Activated naive CD4-positive, alpha-beta T cell treated with anti-CD3 and anti-CD28 coated beads, Interleukin-2, amount 10 ng/mL, durations not matched to agents 7 days and 5 days (primary cell): ENCODE measurements around the gene PTPN2.
"Not testable (repeated sequence)": the region's sequence is repeated elsewhere in the genome, so short reads cannot be mapped to it uniquely, and the experiment has no call there.

Experiments
- CTCF ChIA-PET: fragments of 350-600 bp; sonication (Branson Sonifier 250); formaldehyde crosslinking; loops from one replicate; lab custom pipeline; 2021; ENCODE audit warnings: antibody characterized with exemption; lab: Charles Lee
- DNase-seq: peaks from one replicate; pipeline ENCODE4 v3.0.0-alpha.2; 2020
- H3K27ac Mint-ChIP-seq: one replicate; pipeline ENCODE4 v1.8.0; 2021; ENCODE audit warnings: mild to moderate bottlenecking, moderate library complexity, mixed read lengths
- H3K27me3 Mint-ChIP-seq: one replicate; pipeline ENCODE4 v1.8.0; 2021; ENCODE audit warnings: mild to moderate bottlenecking, mixed read lengths
- H3K36me3 Mint-ChIP-seq: one replicate; pipeline ENCODE4 v1.8.0; 2021; ENCODE audit warnings: mixed read lengths
- H3K4me1 Mint-ChIP-seq: one replicate; pipeline ENCODE4 v1.8.0; 2021; ENCODE audit warnings: mixed read lengths
- H3K4me3 Mint-ChIP-seq: one replicate; pipeline ENCODE4 v1.8.0; 2021; ENCODE audit warnings: mild to moderate bottlenecking, moderate library complexity, mixed read lengths
- H3K9me3 Mint-ChIP-seq: one replicate; pipeline ENCODE4 v1.8.0; 2021; ENCODE audit warnings: mixed read lengths

The PTPN2 gene

GRCh38 chr18:12883372-12883683, 709 bp downstream of the PTPN2 start:
- H3K4me3 Mint-ChIP-seq: peak overlapping the region; percentile 95
- H3K4me1 Mint-ChIP-seq: peaks cover 62% of the 10 kb centered on the region
- H3K9me3 Mint-ChIP-seq: no peaks in the 10 kb centered on the region
- H3K36me3 Mint-ChIP-seq: peaks cover 10% of the 10 kb centered on the region
- H3K27me3 Mint-ChIP-seq: no peaks in the 10 kb centered on the region
- peak overlapping the region; percentile 93 for H3K27ac Mint-ChIP-seq
- DNase-seq: no peak
- CTCF ChIA-PET: interaction anchor here (1.0 to 1.6 kb wide), 3 partner anchors 18 to 67 kb away, joined by 3 to 4 read pairs (median 3); no protein-coding TSS in a partner anchor

- peak; percentile 30 for DNase-seq
- no peaks in the 10 kb centered on the region for H3K27me3 Mint-ChIP-seq
- no peaks in the 10 kb centered on the region for H3K9me3 Mint-ChIP-seq
- CTCF ChIA-PET: interaction anchor here (1.0 to 1.6 kb wide), 3 partner anchors 17 to 67 kb away, joined by 3 to 4 read pairs (median 3); no protein-coding TSS in a partner anchor
- H3K4me1 Mint-ChIP-seq: peaks cover 62% of the 10 kb centered on the region
- H3K36me3 Mint-ChIP-seq: peaks cover 10% of the 10 kb centered on the region
- H3K4me3 Mint-ChIP-seq: peak overlapping the region; percentile 95
- peak overlapping the region; percentile 93 for H3K27ac Mint-ChIP-seq
Observed at GRCh38 chr18:12882453-12883371, 1.3 kb downstream of the PTPN2 start.

DNA sequence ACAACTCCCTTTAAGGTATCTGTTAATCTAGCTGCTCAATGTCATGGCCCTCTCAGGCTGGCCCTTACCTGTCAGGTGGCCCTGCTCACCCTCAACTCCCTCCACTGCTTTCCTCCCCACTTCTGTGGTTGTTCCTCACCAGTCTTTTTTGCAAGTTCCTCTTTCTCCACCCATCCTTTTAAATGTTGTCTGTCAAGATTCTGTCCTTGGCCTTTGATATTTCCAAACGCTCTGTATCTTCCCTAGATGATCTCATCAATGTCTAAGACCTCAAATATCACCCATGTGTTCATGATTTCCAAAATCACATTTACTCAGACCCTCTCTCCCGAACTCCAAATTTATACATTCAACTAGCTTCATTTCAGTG, 3.5 kb downstream of the PTPN2 start:
- Mint-ChIP-seq H3K27ac (peak overlapping the region; percentile 24), H3K4me1 (peaks cover 57% of the 10 kb centered on the region), H3K9me3 (no peaks in the 10 kb centered on the region), H3K27me3 (no peaks in the 10 kb centered on the region), H3K36me3 (peaks cover 21% of the 10 kb centered on the region), H3K4me3 (no peak overlapping the region)
- DNase-seq: no peak
- CTCF ChIA-PET: interaction anchor here (1.2 kb wide), 1 partner anchor 153 kb away, joined by 3 read pairs; no protein-coding TSS in a partner anchor

GRCh38 chr18:12879840-12880540, 4.0 kb downstream of the PTPN2 start:
- Mint-ChIP-seq H3K4me1 (peaks cover 53% of the 10 kb centered on the region), H3K27ac (peak overlapping the region; percentile 24), H3K36me3 (peaks cover 25% of the 10 kb centered on the region), H3K27me3 (no peaks in the 10 kb centered on the region), H3K4me3 (no peak overlapping the region), H3K9me3 (no peaks in the 10 kb centered on the region)
- DNase-seq: no peak
- CTCF ChIA-PET: interaction anchor here (0.6 to 1.2 kb wide), 2 partner anchors 13 to 153 kb away, joined by 3 to 4 read pairs; no protein-coding TSS in a partner anchor

GRCh38 chr18:12874992-12875391, 9.0 kb downstream of the PTPN2 start:
- H3K27me3 Mint-ChIP-seq, CTCF ChIA-PET, H3K9me3 Mint-ChIP-seq, H3K27ac Mint-ChIP-seq, DNase-seq, H3K4me3 Mint-ChIP-seq: not testable (repeated sequence)
- peaks cover 28% of the 10 kb centered on the region for H3K36me3 Mint-ChIP-seq
- peaks cover 28% of the 10 kb centered on the region for H3K4me1 Mint-ChIP-seq

GRCh38 chr18:12873961-12874567, 10.0 kb downstream of the PTPN2 start:
- H3K4me1 Mint-ChIP-seq: peaks cover 19% of the 10 kb centered on the region
- CTCF ChIA-PET, H3K27me3 Mint-ChIP-seq, DNase-seq, H3K27ac Mint-ChIP-seq, H3K9me3 Mint-ChIP-seq, H3K4me3 Mint-ChIP-seq: not testable (repeated sequence)
- H3K36me3 Mint-ChIP-seq: peaks cover 26% of the 10 kb centered on the region

GRCh38 chr18:12872408-12872807, 11.6 kb downstream of the PTPN2 start:
- Mint-ChIP-seq H3K9me3 (peaks cover 5% of the 10 kb centered on the region), H3K27me3 (no peaks in the 10 kb centered on the region), H3K4me3 (no peak overlapping the region), H3K4me1 (peaks cover 20% of the 10 kb centered on the region), H3K36me3 (peaks cover 28% of the 10 kb centered on the region), H3K27ac (no peak overlapping the region)
- CTCF ChIA-PET: no interaction called here
- no peak for DNase-seq

DNA sequence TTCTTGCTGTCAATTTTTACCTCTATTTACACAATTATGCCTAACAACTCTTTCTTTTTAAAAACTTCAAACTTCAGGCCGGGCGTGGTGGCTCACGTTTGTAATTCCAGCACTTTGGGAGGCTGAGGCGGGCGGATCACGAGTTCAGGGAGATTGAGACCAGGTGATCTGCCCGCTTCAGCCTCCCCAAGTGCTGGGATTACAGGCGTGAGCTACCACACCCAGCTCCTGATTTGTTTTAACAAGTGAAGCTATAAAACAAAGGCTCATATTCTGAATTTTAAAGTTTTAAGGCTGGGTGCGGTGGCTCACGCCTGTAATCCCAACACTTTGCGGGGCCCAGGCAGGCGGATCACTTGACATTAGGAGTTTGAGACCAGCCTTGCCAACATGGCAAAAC, 15.5 kb downstream of the PTPN2 start:
- H3K4me1 Mint-ChIP-seq: peaks cover 21% of the 10 kb centered on the region
- DNase-seq: no peak
- no peak overlapping the region for H3K27ac Mint-ChIP-seq
- peaks cover 14% of the 10 kb centered on the region for H3K36me3 Mint-ChIP-seq
- no peak overlapping the region for H3K4me3 Mint-ChIP-seq
- CTCF ChIA-PET: no interaction called here
- H3K9me3 Mint-ChIP-seq: peaks cover 5% of the 10 kb centered on the region
- no peaks in the 10 kb centered on the region for H3K27me3 Mint-ChIP-seq

- H3K36me3 Mint-ChIP-seq: peaks cover 9% of the 10 kb centered on the region
- H3K27me3 Mint-ChIP-seq: no peaks in the 10 kb centered on the region
- H3K4me1 Mint-ChIP-seq: peaks cover 28% of the 10 kb centered on the region
- no peak for DNase-seq
- CTCF ChIA-PET: no interaction called here
- H3K27ac Mint-ChIP-seq: no peak overlapping the region
- no peak overlapping the region for H3K4me3 Mint-ChIP-seq
- H3K9me3 Mint-ChIP-seq: peaks cover 4% of the 10 kb centered on the region
Observed at GRCh38 chr18:12867441-12868123, 16.5 kb downstream of the PTPN2 start.

GRCh38 chr18:12863687-12864216, 20.3 kb downstream of the PTPN2 start:
- Mint-ChIP-seq H3K36me3 (peaks cover 9% of the 10 kb centered on the region), H3K4me1 (peaks cover 46% of the 10 kb centered on the region), H3K9me3 (no peaks in the 10 kb centered on the region), H3K4me3 (no peak overlapping the region), H3K27ac (no peak overlapping the region), H3K27me3 (no peaks in the 10 kb centered on the region)
- DNase-seq: no peak
- CTCF ChIA-PET: interaction anchor here (1.2 to 1.9 kb wide), 3 partner anchors 22 to 30 kb away, joined by 3 to 5 read pairs (median 3); no protein-coding TSS in a partner anchor

- Mint-ChIP-seq H3K36me3 (peaks cover 12% of the 10 kb centered on the region), H3K4me1 (peaks cover 51% of the 10 kb centered on the region), H3K27me3 (no peaks in the 10 kb centered on the region), H3K9me3 (no peaks in the 10 kb centered on the region), H3K4me3 (no peak overlapping the region), H3K27ac (no peak overlapping the region)
- no peak for DNase-seq
- CTCF ChIA-PET: interaction anchor here (0.6 to 1.9 kb wide), 4 partner anchors 22 to 883 kb away, joined by 3 to 5 read pairs (median 4); no protein-coding TSS in a partner anchor
Observed at GRCh38 chr18:12862874-12863482, 21.1 kb downstream of the PTPN2 start.

GRCh38 chr18:12862467-12862866, 21.6 kb downstream of the PTPN2 start:
- H3K4me1 Mint-ChIP-seq: peaks cover 52% of the 10 kb centered on the region
- no peak for DNase-seq

DNA sequence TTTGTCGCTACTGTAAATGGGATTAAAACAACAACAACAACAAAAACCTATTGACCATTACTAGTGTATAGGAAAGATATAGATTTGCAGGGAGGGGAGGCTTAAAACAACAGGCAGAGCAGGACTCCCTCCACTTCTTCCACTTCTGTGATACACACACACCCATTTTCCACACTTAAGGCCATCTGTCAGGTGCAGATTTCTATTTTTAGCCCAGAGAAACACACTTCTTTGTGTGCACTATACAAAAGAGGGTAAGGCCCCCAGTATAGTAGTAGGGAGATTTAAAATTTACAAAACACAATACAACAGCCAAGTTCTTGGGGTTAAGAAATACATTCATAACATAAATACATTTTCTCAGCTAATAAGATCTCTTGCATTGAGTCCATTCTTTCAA, 22.4 kb downstream of the PTPN2 start:
- Mint-ChIP-seq H3K4me1 (peaks cover 60% of the 10 kb centered on the region), H3K4me3 (no peak overlapping the region), H3K9me3 (no peaks in the 10 kb centered on the region), H3K27ac (no peak overlapping the region), H3K36me3 (peaks cover 16% of the 10 kb centered on the region), H3K27me3 (no peaks in the 10 kb centered on the region)
- no peak for DNase-seq
- CTCF ChIA-PET: interaction anchor here (0.7 to 1.9 kb wide), 2 partner anchors 32 to 75 kb away, joined by 3 to 5 read pairs; no protein-coding TSS in a partner anchor

More at GRCh38 chr18:12862467-12862866, 21.6 kb downstream of the PTPN2 start:
- no peaks in the 10 kb centered on the region for H3K27me3 Mint-ChIP-seq
- H3K9me3 Mint-ChIP-seq: no peaks in the 10 kb centered on the region
- peaks cover 12% of the 10 kb centered on the region for H3K36me3 Mint-ChIP-seq
- no peak overlapping the region for H3K4me3 Mint-ChIP-seq
- CTCF ChIA-PET: interaction anchor here (0.6 to 1.9 kb wide), 3 partner anchors 22 to 883 kb away, joined by 3 to 5 read pairs (median 4); no protein-coding TSS in a partner anchor
- H3K27ac Mint-ChIP-seq: no peak overlapping the region
